GM19035 (cell line): Measurements from ENCODE around the gene PCSK5.
"Not testable (repeated sequence)": the region's sequence is repeated elsewhere in the genome, so short reads cannot be mapped to it uniquely, and the experiment has no call there.

ENCODE experiments used
- ATAC-seq: cut with Tn5 transposase; IDR thresholded peaks from one replicate; pipeline ENCODE4 v1.9.1; 2021; ENCODE audit not compliant: unreplicated experiment

The PCSK5 gene

GRCh38 chr9:76044266-76044819 lies 153.9 kb downstream of the PCSK5 start:
- no peak for ATAC-seq

GRCh38 chr9:76045221-76045620 lies 154.7 kb downstream of the PCSK5 start:
- no peak for ATAC-seq

GRCh38 chr9:76049341-76049740 lies 158.9 kb downstream of the PCSK5 start:
- no peak for ATAC-seq

- ATAC-seq, result no peak
These were observed 177.2 kb downstream of the PCSK5 start for GRCh38 chr9:76067696-76068095.

GRCh38 chr9:76077537-76077936 lies 187.1 kb downstream of the PCSK5 start:
- no peak for ATAC-seq

GRCh38 chr9:76081281-76081680 lies 190.8 kb downstream of the PCSK5 start:
- ATAC-seq, result not testable (repeated sequence)

GRCh38 chr9:76082057-76082456 lies 191.6 kb downstream of the PCSK5 start:
- no peak for ATAC-seq

GRCh38 chr9:76085596-76085995 lies 195.1 kb downstream of the PCSK5 start:
- ATAC-seq, result no peak

- no peak for ATAC-seq
These were observed 196.1 kb downstream of the PCSK5 start for GRCh38 chr9:76086539-76086938.

GRCh38 chr9:76087976-76088375 lies 197.5 kb downstream of the PCSK5 start:
- ATAC-seq, result no peak

GRCh38 chr9:76090330-76090729 lies 199.9 kb downstream of the PCSK5 start:
- ATAC-seq, result no peak

- no peak for ATAC-seq
These were observed 200.4 kb downstream of the PCSK5 start for GRCh38 chr9:76090909-76091308.

GRCh38 chr9:76092572-76092971 lies 202.1 kb downstream of the PCSK5 start:
- no peak for ATAC-seq

GRCh38 chr9:76095585-76095984 lies 205.1 kb downstream of the PCSK5 start:
- no peak for ATAC-seq

GRCh38 chr9:76099516-76099915 lies 209.0 kb downstream of the PCSK5 start:
- ATAC-seq, result no peak

GRCh38 chr9:76101075-76101474 lies 210.6 kb downstream of the PCSK5 start:
- ATAC-seq, result no peak

GRCh38 chr9:76101491-76101890 lies 211.0 kb downstream of the PCSK5 start:
- ATAC-seq, result no peak

GRCh38 chr9:76101947-76102346 lies 211.5 kb downstream of the PCSK5 start:
- ATAC-seq, result no peak

GRCh38 chr9:76103531-76104315 lies 213.2 kb downstream of the PCSK5 start:
- ATAC-seq, result no peak

- ATAC-seq, result no peak
These were observed 217.0 kb downstream of the PCSK5 start for GRCh38 chr9:76107482-76107881.

GRCh38 chr9:76109953-76110352 lies 219.5 kb downstream of the PCSK5 start:
- no peak for ATAC-seq

- no peak for ATAC-seq
These were observed 221.7 kb downstream of the PCSK5 start for GRCh38 chr9:76112151-76112550.

- ATAC-seq, result no peak
These were observed 223.7 kb downstream of the PCSK5 start for GRCh38 chr9:76114144-76114543.
